NCI-H2227 (cell line): ENCODE results near the gene MAPK8.

ENCODE experiments used
- DNase-seq: peaks from one replicate; lab custom pipeline; 2025; ENCODE audit not compliant: unreplicated experiment; lab: John Stamatoyannopoulos, UW

Gene MAPK8

GRCh38 chr10:48472501-48473069 is 166.1 kb downstream of the MAPK8 start:
- DNase-seq: no peak

DNA sequence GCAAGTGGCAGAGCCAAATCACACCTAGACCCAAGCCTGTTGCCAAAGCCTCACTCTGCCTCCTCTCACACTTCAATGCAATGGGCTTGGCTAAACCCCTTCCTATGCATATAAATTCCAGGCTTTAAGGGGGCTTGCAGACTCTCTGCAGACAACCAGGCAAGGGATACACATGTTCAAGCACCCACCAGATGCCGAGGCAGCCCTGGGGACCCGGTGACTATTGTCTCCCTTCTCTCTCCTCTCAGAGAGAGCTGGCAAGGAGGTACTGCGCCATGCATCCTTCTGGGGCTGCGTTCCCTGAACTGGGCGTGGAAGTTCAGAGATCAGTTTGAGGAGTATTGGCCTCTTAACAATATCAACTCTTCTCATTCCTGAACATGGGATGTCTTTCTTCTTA is 167.2 kb downstream of the MAPK8 start:
- DNase-seq: no peak

GRCh38 chr10:48474765-48475365 is 168.4 kb downstream of the MAPK8 start:
- DNase-seq: no peak

DNA sequence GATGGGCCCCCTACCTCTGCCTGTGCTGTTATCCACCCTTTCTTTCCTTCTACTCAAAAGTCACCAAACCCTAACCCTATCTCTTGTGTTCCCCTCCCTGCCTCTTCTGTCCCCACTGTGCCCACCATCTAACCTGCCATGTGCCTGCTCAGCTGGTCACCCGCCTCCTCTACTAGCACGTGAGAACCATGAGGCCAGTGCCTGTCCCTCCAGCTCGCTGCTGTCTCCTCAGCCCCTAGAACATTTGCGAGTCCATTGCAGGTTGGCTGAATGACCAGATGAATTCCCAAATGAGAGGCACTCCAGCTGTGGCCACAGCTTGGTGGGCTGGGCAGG is 169.4 kb downstream of the MAPK8 start:
- DNase-seq: peak; percentile 16

DNA sequence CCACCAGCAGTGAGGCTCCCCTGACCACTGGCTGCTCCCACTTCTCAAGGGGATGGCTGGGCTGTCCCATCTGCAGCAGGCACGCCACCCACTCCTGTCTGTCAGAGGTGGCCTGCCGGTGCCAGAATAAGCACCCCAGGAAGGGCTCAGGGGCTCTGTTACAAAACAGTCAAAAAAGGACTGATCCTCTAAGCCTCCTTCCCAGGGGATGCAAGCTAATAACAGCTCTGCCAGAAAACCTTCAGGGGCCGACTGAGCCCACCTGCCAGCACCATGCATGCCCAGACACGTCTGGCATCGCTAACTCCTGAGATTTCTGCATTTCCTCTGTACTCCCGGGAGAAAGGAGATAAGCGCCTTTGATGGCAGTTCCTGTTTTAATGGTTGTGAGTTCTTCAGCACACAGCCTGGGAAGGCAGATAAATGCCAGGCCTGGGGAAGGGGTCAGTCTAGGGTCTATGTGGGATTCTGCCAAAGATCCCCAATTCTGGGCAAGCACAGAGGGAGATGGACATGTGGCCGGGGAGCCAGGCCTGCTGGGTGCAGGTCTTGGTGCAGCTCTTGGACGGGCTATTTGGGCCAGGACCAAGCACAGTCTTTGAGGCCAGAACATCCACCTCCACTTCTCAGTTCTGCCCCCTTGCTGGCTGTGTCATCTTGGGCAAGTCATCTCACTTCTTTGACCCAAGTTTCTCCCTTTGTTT is 170.0 kb downstream of the MAPK8 start:
- peak; percentile 48 for DNase-seq

DNA sequence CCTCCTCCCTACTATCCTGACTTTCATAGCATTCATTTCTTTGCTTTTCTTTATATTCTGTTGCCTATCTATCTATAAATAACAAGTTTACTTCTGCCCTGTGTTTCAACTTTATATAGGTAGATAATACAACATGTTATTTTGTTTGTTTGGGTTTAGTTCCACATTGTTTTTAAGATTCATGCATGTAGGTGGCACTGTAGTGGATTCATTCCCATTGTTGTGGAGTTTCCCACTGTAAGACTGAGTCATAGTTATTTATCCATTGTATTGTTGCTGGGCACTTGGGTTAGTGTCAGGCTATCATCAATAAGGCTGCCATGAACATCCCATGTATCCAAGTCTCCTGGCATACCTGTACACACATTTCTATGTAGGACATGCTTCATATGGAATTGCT is 170.7 kb downstream of the MAPK8 start:
- no peak for DNase-seq

GRCh38 chr10:48477616-48478015 is 171.1 kb downstream of the MAPK8 start:
- no peak for DNase-seq

DNA sequence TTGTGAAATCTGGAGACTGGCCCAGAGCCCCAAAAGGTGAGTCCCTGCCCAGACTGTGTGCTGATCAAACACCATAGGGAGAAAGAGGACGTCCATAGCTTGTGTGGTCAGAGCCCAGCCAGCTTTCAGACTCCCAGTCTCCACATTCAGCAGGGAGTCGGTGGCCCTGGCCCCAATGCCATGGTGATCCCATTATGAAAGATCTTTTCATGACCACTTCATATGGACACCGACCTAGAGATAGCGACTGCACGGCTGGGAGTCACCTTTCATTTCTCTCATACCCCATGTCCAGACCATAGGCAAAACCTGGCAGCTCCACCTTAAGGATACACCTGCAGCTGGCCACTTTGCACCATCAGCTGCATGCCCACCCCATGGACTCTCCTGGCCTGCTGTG is 172.0 kb downstream of the MAPK8 start:
- DNase-seq: no peak

DNA sequence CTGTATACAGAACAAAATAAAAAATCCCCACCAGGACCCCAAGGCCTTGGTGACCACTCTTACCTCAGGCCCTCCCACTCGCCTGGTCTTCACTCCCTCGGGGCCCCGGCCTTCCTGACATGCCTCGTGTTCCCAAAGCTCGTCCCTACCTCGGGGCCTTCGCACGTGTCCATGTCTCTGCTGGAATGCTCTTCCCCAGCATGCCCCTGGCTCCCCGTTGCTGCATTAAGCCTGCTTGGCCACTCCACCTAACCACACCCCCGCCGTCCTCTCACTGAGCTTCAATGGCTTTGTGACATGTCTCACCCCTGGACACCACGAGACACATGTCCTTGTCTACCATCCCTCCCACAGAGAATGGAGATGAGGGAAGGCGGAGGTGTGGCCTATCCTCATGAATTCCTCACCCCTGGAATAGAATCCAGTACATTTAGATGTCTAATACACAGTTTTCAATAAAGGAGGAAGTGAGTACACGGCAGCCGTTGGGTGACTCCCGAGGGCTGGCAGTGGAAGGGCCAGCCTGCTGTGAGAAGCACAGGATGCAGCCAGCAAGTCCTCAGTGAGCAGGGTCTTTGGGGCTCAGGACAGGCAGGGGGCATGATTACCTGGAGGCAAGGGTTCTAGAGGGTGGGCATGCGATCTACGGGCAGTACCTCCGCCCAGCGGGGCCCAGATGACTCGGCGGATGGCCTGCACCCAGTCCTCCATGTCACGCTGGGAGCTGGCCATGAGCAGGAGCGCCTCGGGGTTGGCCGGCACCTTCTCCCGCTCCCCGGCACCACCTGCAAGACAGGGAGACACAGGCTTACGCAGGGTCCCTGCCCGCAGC is 172.7 kb downstream of the MAPK8 start:
- no peak for DNase-seq

DNA sequence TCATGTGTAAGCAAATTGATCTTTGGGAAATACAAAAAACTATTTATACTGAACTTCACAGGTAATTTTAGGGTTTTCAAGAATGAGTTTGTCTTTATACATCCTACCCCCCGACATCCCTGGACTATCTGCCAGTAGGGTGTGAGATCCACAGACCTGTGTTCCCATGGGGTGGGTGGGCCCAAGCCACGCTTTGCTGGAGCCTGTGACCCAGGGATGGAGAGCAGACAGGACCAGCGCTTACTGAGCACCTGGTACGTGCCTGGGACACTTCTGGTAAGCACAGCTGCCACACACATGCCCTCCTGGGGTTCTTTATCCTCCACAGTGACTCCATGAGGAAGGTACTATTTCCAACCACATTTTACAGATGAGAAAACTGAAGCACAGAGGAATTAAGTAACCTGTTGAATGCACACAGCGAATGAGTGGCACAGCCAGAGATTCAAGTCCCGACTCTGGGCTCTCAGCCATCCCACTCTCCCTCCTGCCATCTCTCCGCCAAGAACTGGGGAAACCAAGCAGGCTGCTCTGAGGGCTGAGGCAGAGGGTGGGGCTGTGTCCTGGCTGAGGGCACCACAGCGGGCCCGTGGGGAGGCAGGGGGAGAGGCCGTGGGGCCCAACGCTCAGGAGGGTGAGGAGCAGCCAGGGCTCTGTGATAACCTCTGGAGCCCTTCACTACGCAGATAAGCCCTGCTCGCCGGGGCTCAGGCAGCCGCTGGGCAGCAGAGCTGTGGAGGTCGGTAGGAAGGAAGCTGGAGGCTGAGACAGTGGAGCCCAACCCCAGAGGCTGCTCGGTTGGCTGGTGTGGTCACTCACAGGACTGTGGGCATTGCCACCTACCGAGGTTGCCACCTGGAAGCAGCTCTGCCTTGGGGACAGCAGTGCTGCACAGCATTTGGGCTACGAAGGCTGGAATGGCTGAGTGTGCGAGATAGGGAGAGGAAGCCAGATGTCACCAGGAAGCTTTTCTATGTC is 174.2 kb downstream of the MAPK8 start:
- DNase-seq: no peak

DNA sequence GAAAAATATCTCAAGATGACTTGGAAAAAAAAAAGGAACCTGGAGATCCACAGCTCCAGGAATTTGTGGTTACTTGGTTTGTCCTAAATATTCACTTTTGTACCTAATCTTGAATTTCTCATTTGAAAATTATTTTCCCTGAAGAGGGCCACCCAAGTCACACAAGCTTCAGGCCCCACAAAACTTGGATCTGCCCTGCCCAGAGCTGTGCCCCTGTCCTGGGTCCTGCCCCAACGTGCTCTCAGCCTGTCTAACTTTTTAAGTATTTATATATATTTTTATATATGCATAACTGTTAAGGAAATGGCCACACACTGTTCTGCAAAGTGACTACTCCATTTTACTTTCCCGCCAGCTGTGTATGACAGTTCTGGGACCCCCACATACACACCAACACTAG is 174.9 kb downstream of the MAPK8 start:
- DNase-seq: no peak

- DNase-seq: no peak
These were observed 175.7 kb downstream of the MAPK8 start for GRCh38 chr10:48482207-48482606.

- no peak for DNase-seq
These were observed 178.4 kb downstream of the MAPK8 start for GRCh38 chr10:48484911-48485310.

GRCh38 chr10:48485711-48486110 is 179.2 kb downstream of the MAPK8 start:
- no peak for DNase-seq

- DNase-seq: no peak
These were observed 180.8 kb downstream of the MAPK8 start for GRCh38 chr10:48487244-48487643.
